GM23338 (cell line): ENCODE data around the gene CEP55.

Experiments used
- CREB1 ChIP-seq: fragments of 250-450 bp; sonication (Bioruptor Pico); IDR thresholded peaks from 2 replicates; pipeline ENCODE4 v1.5.0; 2020; ENCODE audit warnings: low read depth, mild to moderate bottlenecking, moderate library complexity
- CTCF ChIP-seq, 2 experiments: fragments of 200-600 bp in 1 of 2; sonication (generic) in 1 of 2; conservative IDR thresholded peaks; 2 replicates each; pipeline versions ENCODE4 v1.5.1 to v1.6.1; 2016 to 2017; ENCODE audit warnings: antibody characterized with exemption in 2 of 2, low read depth in 2 of 2, mild to moderate bottlenecking in 2 of 2, moderate library complexity in 1 of 2
- EZH2 ChIP-seq: fragments of 200-600 bp; sonication (generic); IDR thresholded peaks from one replicate; pipeline ENCODE4 v1.8.0; 2017; ENCODE audit warnings: antibody characterized with exemption, mild to moderate bottlenecking, low read depth; ENCODE audit not compliant: unreplicated experiment
- EZH2phosphoT487 ChIP-seq: fragments of 200-600 bp; sonication (generic); IDR thresholded peaks from one replicate; pipeline ENCODE4 v1.8.1; 2018; ENCODE audit warnings: antibody characterized with exemption; ENCODE audit not compliant: unreplicated experiment
- NANOG ChIP-seq: IDR thresholded peaks from 2 replicates; pipeline ENCODE4 v1.6.1; 2016; ENCODE audit warnings: antibody characterized with exemption, borderline replicate concordance
- POLR2AphosphoS5 ChIP-seq: IDR thresholded peaks from 2 replicates; pipeline ENCODE4 v1.6.1; 2016; ENCODE audit warnings: antibody characterized with exemption, low read depth
- REST ChIP-seq: IDR thresholded peaks from one replicate; pipeline ENCODE4 v1.6.1; 2018; ENCODE audit warnings: antibody characterized with exemption; ENCODE audit not compliant: unreplicated experiment

- TF ChIP-seq POLR2AphosphoS5 (no peak), CTCF (conservative IDR thresholded peaks at IDR 0.05; ENCODE audit: low read depth in 2 of 2) (no peak), EZH2 (no peak), REST (no peak), CREB1 (CRISPR knock-in tag) (no peak), NANOG (no peak), EZH2phosphoT487 (no peak)
These were observed 1.8 kb downstream of the CEP55 start for GRCh38 chr10:93498166-93498565.
